Muscle of leg (tissue), 11 donors: ENCODE measurements around the gene HSPG2. TPM values are rescaled to one million over a fixed set of nuclear protein-coding genes. Genes with fewer than 3 reads are reported as not detected.
"Not testable (repeated sequence)": the region's sequence is repeated elsewhere in the genome, so short reads cannot be mapped to it uniquely, and the experiment has no call there.

ENCODE experiments used
- DNase-seq: peaks from one replicate; pipeline ENCODE4 v3.0.0; 2013
- H3K27ac ChIP-seq: one replicate; pipeline ENCODE4 v1.5.1; 2013; ENCODE audit warnings: mild to moderate bottlenecking, low read length, control low read depth
- H3K27me3 ChIP-seq: one replicate; pipeline ENCODE4 v1.6.1; 2013; ENCODE audit warnings: low read length; ENCODE audit not compliant: control insufficient read depth, insufficient read depth
- H3K36me3 ChIP-seq: one replicate; pipeline ENCODE4 v1.6.1; 2013; ENCODE audit warnings: low read length; ENCODE audit not compliant: control insufficient read depth, insufficient read depth
- H3K4me1 ChIP-seq: one replicate; pipeline ENCODE4 v1.6.1; 2013; ENCODE audit warnings: low read length; ENCODE audit not compliant: control insufficient read depth, insufficient read depth
- H3K4me3 ChIP-seq: one replicate; pipeline ENCODE4 v1.5.1; 2013; ENCODE audit warnings: low read length, control low read depth
- H3K9me3 ChIP-seq: replicated peaks from 2 replicates; pipeline ENCODE4 v1.6.1; 2013; ENCODE audit warnings: low read depth, low read length; ENCODE audit not compliant: control insufficient read depth
- WGBS: methylation state at CpG from one replicate; pipeline ENCODE4 v1.1.5; 2013; ENCODE audit warnings: missing lambda C conversion rate; ENCODE audit not compliant: insufficient coverage; 5-methylcytosine and 5-hydroxymethylcytosine counted together
- polyA plus RNA-seq, 8 donors: library from polyadenylated mRNA; unstranded; fragments of 120-200 nt; gene quantifications; one replicate each; pipeline versions ENCODE4 v1.2.1 to v1.2.3, GENCODE V29; 2013; ENCODE audit warnings: inconsistent platforms in 1 of 8, low replicate concordance in 1 of 8; ENCODE audit not compliant: insufficient read length in 8 of 8, insufficient read depth in 1 of 8
- total RNA-seq: library from RNA; stranded (reverse); fragments of 120-200 nt; gene quantifications from one replicate; pipeline ENCODE4 v1.2.4, GENCODE V29; 2013

HSPG2 gene
- total and polyA plus RNA-seq, 9 donors = 149 to 460 (median 339) TPM

DNA sequence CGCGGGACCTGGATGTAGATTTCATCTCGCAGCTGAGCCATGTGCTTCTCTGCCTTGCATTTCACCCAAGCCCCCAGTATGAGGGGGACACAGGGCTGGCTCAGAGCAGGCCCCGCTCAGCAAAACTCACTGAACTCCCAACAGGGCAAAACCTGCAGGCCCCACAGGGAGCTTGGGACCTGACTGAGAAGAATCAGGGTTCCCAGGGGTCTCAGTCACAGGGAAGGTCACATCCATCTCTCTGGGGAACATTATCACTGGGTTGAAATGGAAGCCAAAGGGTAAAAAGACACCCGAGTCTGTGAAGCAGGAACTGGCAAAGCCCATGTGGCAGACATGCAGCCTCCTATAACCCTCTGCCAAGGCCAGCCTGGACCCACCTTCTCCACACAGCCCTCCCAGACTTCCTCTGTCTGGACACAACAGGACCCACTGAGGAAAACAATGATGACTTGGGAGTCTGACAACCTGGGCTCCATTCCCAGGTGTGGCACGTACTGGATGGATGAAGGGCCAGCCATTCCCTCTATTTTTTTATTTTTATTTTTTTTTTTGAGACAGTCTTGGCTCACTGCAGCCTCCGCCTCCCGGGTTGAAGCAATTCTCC, 11.7 kb downstream of the HSPG2 start:
- H3K27me3 ChIP-seq = no peaks in the 10 kb centered on the region
- H3K4me3 ChIP-seq = no peak overlapping the region
- H3K36me3 ChIP-seq = peaks cover 35% of the 10 kb centered on the region
- H3K27ac ChIP-seq = peak overlapping the region; percentile 72
- WGBS = 33% methylated on average over 1 of the region's 8 CpGs
- peaks cover 86% of the 10 kb centered on the region for H3K4me1 ChIP-seq
- DNase-seq = no peak
- H3K9me3 ChIP-seq = no peaks in the 10 kb centered on the region

DNA sequence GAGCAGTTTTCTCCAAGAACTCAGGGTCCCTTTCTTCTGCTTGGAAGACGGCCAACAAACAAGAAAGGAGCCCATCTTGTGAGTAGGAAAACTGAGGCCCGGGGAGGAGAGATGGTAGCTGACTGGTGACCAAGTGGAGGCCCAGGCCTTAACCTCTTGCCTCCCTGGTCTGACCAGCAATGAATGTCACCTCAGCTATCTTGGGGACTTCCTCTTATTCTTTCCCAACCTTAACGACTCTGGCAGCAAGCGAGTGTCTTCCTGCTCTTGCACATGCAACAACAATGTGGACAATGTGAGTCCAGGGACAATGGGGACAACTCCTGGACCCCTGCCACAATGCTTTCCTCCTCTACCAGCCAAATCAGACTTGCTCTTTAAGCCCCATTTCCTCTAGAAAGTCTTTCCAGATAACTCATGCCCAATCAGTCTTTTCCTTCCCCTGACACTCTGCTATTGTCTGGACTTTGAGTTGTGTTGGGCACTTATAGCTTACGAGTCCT, 12.6 kb downstream of the HSPG2 start:
- Histone ChIP-seq H3K36me3 (peaks cover 34% of the 10 kb centered on the region), H3K4me1 (peaks cover 87% of the 10 kb centered on the region), H3K27me3 (no peaks in the 10 kb centered on the region), H3K9me3 (no peaks in the 10 kb centered on the region), H3K4me3 (no peak overlapping the region), H3K27ac (peak overlapping the region; percentile 72)
- DNase-seq = no peak
- WGBS = 71% methylated on average over 5 of the region's 5 CpGs

DNA sequence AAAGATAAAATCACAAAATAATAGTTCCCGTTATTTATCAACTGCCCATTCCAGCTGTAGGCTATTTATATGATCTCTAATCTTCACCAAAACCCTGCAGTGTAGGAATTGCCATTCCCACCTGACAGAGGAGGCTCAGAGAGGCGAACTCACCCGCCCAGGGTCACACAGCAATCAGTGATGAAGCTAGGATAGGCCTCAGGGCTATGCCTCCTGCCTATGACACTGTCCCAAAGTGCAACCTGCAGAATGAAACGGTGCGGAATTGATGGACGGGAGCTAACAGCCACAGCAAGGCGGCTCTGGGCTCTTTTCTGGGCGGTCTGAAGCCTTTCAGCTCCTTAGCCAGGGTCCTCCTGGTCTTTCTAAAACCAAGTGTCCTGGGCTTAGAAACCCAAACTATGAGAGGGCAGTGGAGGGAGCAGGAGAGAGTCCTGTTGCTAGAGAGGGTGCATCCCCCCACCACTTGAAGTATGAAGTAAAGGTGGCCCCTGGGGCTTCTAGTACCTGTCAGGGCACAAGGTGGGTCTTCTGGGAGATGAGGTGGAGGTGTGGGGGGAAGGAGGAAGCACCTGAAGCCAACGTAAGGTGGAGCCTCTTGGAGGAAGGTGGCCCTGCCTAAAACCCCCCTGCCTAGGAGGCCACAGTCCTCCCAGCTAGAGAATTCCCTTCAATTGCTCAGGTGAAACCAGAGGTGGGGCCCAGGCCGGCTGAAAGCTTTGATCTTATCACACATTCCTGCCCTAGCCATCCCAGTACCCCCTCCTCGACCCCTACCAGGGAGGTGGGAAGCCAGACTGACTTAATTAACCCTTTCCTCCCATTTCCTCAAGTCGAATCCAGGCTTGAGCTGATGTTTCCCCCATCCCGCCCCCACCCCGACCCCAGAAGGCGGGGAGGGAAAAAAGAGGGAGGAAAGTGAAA, 14.8 kb downstream of the HSPG2 start:
- no peak for DNase-seq
- Histone ChIP-seq H3K4me1 (peaks cover 73% of the 10 kb centered on the region), H3K4me3 (no peak overlapping the region), H3K9me3 (no peaks in the 10 kb centered on the region), H3K27me3 (no peaks in the 10 kb centered on the region), H3K36me3 (peaks cover 36% of the 10 kb centered on the region), H3K27ac (peak overlapping the region; percentile 59)
- 68% methylated on average over 5 of the region's 15 CpGs for WGBS

DNA sequence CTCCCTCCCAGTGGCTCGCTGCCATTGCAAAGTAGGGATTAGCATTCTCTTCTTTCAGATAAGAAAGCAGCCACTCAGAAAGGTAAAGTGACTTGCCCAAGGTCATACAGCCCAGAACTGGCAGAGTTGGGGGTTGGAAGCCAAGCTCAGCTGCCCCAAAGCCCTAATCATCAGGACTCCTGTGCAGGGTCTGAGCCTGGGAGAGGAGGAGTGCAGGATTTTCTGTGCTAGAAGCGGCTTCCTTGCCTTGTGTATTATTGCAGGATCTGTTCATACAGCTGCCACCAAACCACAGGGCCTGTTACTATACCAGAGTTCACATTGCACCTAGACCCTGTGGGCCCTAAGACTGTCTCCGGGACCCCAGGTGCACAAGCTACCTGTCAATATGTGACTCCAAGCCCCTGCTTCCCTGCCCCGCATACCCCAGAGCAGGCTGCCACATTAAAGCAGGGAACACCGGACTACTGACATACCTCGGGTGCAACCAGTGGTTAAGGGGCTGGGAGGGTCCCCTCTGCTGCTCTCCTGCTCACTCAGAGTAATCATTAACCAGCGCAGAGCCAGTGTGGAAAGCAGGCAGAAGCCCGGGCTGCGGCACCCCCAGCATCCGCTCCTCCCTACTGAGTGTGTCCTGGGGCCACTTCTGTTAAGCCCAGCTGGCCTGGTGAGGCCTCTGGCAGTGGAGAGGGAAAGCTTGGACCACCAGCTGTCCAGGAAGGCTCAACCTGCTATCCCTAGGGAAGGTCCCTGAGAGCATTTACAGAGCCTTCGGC, 15.8 kb downstream of the HSPG2 start:
- Histone ChIP-seq H3K9me3 (no peaks in the 10 kb centered on the region), H3K4me1 (peaks cover 67% of the 10 kb centered on the region), H3K4me3 (no peak overlapping the region), H3K36me3 (peaks cover 36% of the 10 kb centered on the region), H3K27ac (peak overlapping the region; percentile 63), H3K27me3 (no peaks in the 10 kb centered on the region)
- no peak for DNase-seq
- 53% methylated on average over 7 of the region's 11 CpGs for WGBS

DNA sequence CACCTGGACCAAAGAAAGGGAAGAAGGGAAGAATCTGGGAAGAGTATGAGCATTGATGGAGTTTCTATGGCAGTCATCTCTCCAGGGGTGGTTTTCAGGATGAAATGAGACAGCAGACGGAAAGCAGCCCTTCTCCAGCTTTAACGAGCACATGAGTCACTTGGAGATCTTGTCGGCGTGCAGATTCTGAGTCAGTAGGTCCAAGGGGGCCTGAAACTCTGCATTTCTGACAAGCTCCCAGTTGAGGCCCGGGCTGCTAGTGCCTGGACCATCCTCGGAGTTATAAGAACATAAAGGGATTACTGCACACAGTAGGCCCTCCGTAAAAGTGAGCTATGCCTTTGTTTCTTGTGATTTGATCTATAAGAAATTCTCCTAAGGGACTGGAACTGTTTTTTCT, 17.6 kb downstream of the HSPG2 start:
- H3K27ac ChIP-seq = no peak overlapping the region
- 59% methylated on average over 4 of the region's 7 CpGs for WGBS
- peaks cover 65% of the 10 kb centered on the region for H3K4me1 ChIP-seq

DNA sequence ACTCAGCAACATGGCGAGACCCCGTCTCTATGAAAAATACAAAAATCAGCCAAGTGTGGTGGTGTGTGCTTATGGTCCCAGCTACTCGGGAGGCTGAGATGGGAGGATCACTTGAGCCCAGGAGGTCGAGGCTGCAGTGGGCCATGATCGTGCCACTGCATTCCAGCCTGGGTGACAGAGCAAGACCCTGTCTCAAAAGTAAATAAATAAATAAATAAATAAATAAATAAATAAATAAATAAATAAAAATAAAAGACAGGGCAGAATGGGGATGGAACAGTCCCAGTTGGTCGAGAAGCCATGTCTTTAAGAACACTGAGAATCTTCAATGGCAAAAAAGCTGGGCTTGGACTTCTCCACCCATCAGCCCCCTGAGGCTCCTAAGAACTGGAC, 19.9 kb downstream of the HSPG2 start:
- no CpG with 5 or more reads among the region's 6 CpGs for WGBS
- not testable (repeated sequence) for DNase-seq
- peak overlapping the region; percentile 1 for H3K27ac ChIP-seq

More for the DNA sequence above, 17.6 kb downstream of the HSPG2 start:
- H3K4me3 ChIP-seq = no peak overlapping the region
- H3K27me3 ChIP-seq = no peaks in the 10 kb centered on the region
- peaks cover 30% of the 10 kb centered on the region for H3K36me3 ChIP-seq
- DNase-seq = no peak
- no peaks in the 10 kb centered on the region for H3K9me3 ChIP-seq

DNA sequence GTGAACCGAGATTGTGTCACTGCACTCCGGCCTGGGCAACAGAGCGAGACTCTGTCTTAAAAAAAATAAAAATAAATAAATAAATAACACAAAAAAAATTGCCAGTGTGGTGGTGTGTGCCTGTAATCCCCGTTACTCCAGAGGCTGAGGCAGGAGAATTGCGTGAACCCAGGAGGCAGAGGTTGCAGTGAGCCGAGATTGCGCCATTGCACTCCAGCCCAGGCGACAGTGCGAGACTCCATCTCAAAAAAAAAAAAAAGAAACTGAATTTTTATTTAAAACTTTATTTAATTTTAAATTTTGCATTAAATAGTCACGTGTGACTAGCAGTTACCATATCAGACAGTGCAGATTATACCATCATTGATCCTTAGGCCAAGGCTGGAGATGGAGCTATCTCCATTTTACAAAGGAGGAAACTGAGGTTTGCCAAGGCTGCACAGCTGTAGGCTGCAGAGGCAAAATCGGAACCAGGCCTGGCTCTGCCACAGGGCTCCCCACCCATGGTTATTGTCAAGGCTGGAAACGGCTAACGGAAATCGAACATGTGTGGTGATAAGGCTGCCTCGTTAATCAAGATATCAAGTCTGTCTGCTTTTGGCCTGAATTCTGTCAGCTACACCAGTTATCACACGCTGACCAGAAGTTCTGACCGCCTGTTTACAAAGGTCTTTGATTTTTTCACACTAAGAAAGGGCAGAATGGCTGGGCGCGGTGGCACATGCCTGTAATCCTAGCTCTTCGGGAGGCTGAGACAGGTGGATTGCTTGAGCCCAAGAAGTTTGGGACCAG, 20.5 kb downstream of the HSPG2 start:
- peaks cover 68% of the 10 kb centered on the region for H3K4me1 ChIP-seq
- H3K36me3 ChIP-seq = peaks cover 29% of the 10 kb centered on the region
- no peaks in the 10 kb centered on the region for H3K9me3 ChIP-seq

More for the DNA sequence above, 19.9 kb downstream of the HSPG2 start:
- Histone ChIP-seq H3K4me1 (peaks cover 68% of the 10 kb centered on the region), H3K36me3 (peaks cover 31% of the 10 kb centered on the region)
- not testable (repeated sequence) for H3K4me3 ChIP-seq, H3K27me3 ChIP-seq, H3K9me3 ChIP-seq

DNA sequence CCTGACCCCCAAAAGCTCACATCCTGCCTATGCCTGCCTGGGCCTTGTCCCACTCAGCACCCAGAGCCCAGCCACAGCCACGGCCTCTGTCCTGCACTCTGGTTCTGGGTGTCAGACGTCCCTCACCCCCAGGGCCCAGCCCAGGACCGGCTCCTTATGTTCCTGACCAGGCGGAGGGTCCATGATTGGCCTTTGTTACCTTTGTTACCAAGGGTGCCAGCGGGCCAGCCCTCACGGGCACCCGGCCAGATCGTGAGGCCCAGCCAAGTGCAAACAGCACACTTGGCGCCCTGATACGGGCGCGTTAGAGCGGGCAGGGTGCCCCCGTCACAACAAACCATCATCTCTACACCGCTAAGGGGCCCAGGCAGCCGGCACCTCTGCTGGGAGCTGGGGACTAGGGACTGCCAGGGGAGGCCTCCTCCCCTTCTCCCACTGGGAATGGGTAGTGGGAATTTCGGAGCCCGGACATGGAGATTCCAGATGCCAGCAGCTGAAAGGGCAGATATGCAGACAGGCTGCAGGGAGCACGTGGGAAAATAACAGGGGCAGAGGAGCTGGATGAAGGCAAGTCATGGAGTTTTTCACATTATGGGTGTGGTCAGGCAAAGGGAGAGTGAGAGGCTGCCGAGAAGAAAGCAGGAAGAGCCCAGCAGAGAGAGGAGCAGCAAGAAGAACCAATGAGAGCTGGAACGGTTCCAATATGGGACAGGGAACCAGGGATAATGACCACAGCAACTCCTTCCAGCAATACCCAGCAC, 22.1 kb downstream of the HSPG2 start:
- Histone ChIP-seq H3K4me3 (no peak overlapping the region), H3K4me1 (peaks cover 68% of the 10 kb centered on the region), H3K27ac (peak overlapping the region; percentile 77), H3K36me3 (peaks cover 29% of the 10 kb centered on the region), H3K27me3 (no peaks in the 10 kb centered on the region), H3K9me3 (no peaks in the 10 kb centered on the region)
- 47% methylated on average over 11 of the region's 21 CpGs for WGBS
- peak; percentile 71 for DNase-seq

More for the DNA sequence above, 20.5 kb downstream of the HSPG2 start:
- Histone ChIP-seq H3K4me3 (no peak overlapping the region), H3K27me3 (no peaks in the 10 kb centered on the region), H3K27ac (peak overlapping the region; percentile 1)
- DNase-seq = no peak
- 86% methylated on average over 10 of the region's 20 CpGs for WGBS

DNA sequence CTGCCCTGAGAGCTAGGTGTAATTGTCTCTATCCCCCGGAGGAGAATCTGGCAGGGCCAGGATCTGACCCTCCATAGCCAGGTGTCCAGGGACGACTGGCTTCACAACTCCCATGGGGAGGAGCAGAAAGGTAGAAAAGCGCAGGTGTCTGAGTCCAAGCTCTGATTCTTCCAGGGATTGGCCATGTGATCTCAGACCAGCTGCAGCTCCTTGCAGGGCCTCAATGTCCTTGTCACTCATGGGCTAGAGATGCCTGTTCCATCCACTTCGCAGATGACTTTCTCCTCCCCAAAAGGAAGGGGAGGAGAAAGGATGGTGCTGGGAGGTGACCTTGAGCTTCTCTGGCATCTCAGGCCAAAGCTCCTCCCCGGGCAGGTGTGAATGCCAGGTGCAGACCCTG, 22.7 kb downstream of the HSPG2 start:
- WGBS = 50% methylated on average over 3 of the region's 5 CpGs
- Histone ChIP-seq H3K4me1 (peaks cover 71% of the 10 kb centered on the region), H3K27me3 (no peaks in the 10 kb centered on the region), H3K9me3 (no peaks in the 10 kb centered on the region), H3K36me3 (peaks cover 23% of the 10 kb centered on the region), H3K27ac (peak overlapping the region; percentile 77), H3K4me3 (no peak overlapping the region)
- no peak for DNase-seq
